Spleen (tissue), 7 donors: ENCODE results near the gene RSPH9.
"Not testable (repeated sequence)": the region's sequence is repeated elsewhere in the genome, so short reads cannot be mapped to it uniquely, and the experiment has no call there.

ENCODE experiments used
- CTCF ChIP-seq, 11 experiments: fragments of 200-600 bp in 7 of 11; fragments of 450-650 bp in 4 of 11; sonication (generic) in 4 of 11; IDR thresholded peaks in 8 of 11; conservative IDR thresholded peaks in 3 of 11; 1 replicate in 7 of 11; 2 replicates in 4 of 11; pipeline versions ENCODE4 v1.4.0 to v1.8.0; 2016 to 2021; ENCODE audit warnings: antibody characterized with exemption in 11 of 11, inconsistent platforms in 4 of 11, mild to moderate bottlenecking in 1 of 11
- POLR2A ChIP-seq, 3 donors: fragments of 450-650 bp; IDR thresholded peaks; one replicate each; pipeline ENCODE4 v1.5.1; 2017; ENCODE audit warnings: antibody characterized with exemption in 3 of 3, mild to moderate bottlenecking in 1 of 3
- donor health status: DM: no; HTN: no; CAD: no; lungs with moderate emphysema.
- donor health status: DM: no; HTN: no; CAD: no.
- donor health status: DM: no; HTN: no; CAD: no.

- TF ChIP-seq POLR2A (IDR thresholded peaks at IDR 0.05); CTCF (IDR thresholded peaks at IDR 0.05 in 8 of 11, conservative IDR thresholded peaks at IDR 0.05 in 3 of 11): not testable (repeated sequence)
These were observed 56.2 kb downstream of the RSPH9 start for GRCh38 chr6:43700939-43701560.
